ENCODE measurements around the gene KLHDC4. TPM values are rescaled to one million over a fixed set of nuclear protein-coding genes. Genes with fewer than 3 reads are reported as not detected.

Gene KLHDC4
- polyA plus RNA-seq, 2 of the 4 experiments (the other 2 are of a cell fraction), result 25.9 to 37.2 TPM

GRCh38 chr16:87674419-87674818, 91.4 kb downstream of the KLHDC4 start:
- no peak for TF ChIP-seq EHMT2 (IDR thresholded peaks at IDR 0.05; ENCODE audit: low read depth)
- TF ChIP-seq MAZ (IDR thresholded peaks at IDR 0.05; ENCODE audit: borderline replicate concordance, low read depth, low read length), result no peak
- TF ChIP-seq BHLHE40 (IDR thresholded peaks at IDR 0.05; ENCODE audit: low read depth, low read length), result no peak
- no peak for TF ChIP-seq REST (IDR thresholded peaks at IDR 0.05)
- no peak for TF ChIP-seq ELK1 (IDR thresholded peaks at IDR 0.05; ENCODE audit: low read depth, low read length)
- no peak for TF ChIP-seq ZC3H11A (IDR thresholded peaks at IDR 0.05)
- no peak for TF ChIP-seq TP53 (CRISPR knock-in tag; IDR thresholded peaks at IDR 0.05)
- no peak for TF ChIP-seq EP300 (IDR thresholded peaks at IDR 0.05)
- TF ChIP-seq JUN (IDR thresholded peaks at IDR 0.05), result no peak
- no peak for TF ChIP-seq USF2 (IDR thresholded peaks at IDR 0.05)
- TF ChIP-seq ZSCAN20 (CRISPR knock-in tag; IDR thresholded peaks at IDR 0.05), result no peak
- no peak for TF ChIP-seq HOXA7 (CRISPR knock-in tag; IDR thresholded peaks at IDR 0.05)
- TF ChIP-seq CHD4 (IDR thresholded peaks at IDR 0.05; ENCODE audit: borderline replicate concordance), result no peak
- CTCF ChIA-PET, result interaction anchor here (0.7 to 1.6 kb wide), 2 partner anchors 21 to 257 kb away, joined by 3 to 5 read pairs; no protein-coding TSS in a partner anchor
- H3K4me3 ChIP-seq, result no peak overlapping the region
- H3K4me1 ChIP-seq, result no peaks in the 10 kb centered on the region; the same call in 2 of the 3 replicates
- no peak overlapping the region for H3K4me2 ChIP-seq
- H3K9me3 ChIP-seq, result no peaks in the 10 kb centered on the region
- no peak for ATAC-seq
- WGBS (ENCODE audit: missing lambda C conversion rate), result 92% methylated on average over 5 of the region's 5 CpGs
- POLR2A ChIA-PET, result no interaction called here
- no peak for FAIRE-seq
- no peak for DNase-seq (ENCODE audit: low read depth in 1 of 2, low spot score in 1 of 2)
- H3K27ac ChIP-seq, result no peak overlapping the region

GRCh38 chr16:87671715-87672270, 94.0 kb downstream of the KLHDC4 start:
- ChIA-PET CTCF (interaction anchor here (1.2 kb wide), 1 partner anchor 33 kb away, joined by 3 read pairs; no protein-coding TSS in a partner anchor), POLR2A (no interaction called here)
- no peak overlapping the region for H3K4me2 ChIP-seq
- no peak overlapping the region for H3K4me3 ChIP-seq
- DNase-seq (ENCODE audit: low read depth in 1 of 2, low spot score in 1 of 2) (no peak), FAIRE-seq (no peak), ATAC-seq (no peak)
- no peak for TF ChIP-seq EP300 (IDR thresholded peaks at IDR 0.05)
- no peak for TF ChIP-seq PBX3 (IDR thresholded peaks at IDR 0.05)
- no peak for TF ChIP-seq ATOH8 (CRISPR knock-in tag; IDR thresholded peaks at IDR 0.05; ENCODE audit: low read depth)
- TF ChIP-seq HDAC2 (IDR thresholded peaks at IDR 0.05), result no peak
- TF ChIP-seq SREBF2 (IDR thresholded peaks at IDR 0.05), result no peak
- TF ChIP-seq SMC3 (IDR thresholded peaks at IDR 0.05), result no peak
- no peak for TF ChIP-seq ELK1 (IDR thresholded peaks at IDR 0.05; ENCODE audit: low read depth, low read length)
- no peak for TF ChIP-seq NFE2L2 (conservative IDR thresholded peaks at IDR 0.05; ENCODE audit: low read length)
- no peak for TF ChIP-seq RNF2 (IDR thresholded peaks at IDR 0.05; ENCODE audit: borderline replicate concordance, low read depth)
- TF ChIP-seq ZC3H11A (IDR thresholded peaks at IDR 0.05), result no peak
- no peak for TF ChIP-seq PHF8 (IDR thresholded peaks at IDR 0.05; ENCODE audit: borderline replicate concordance, low read depth)
- no peak for TF ChIP-seq CEBPB (IDR thresholded peaks at IDR 0.05)
- no peak for TF ChIP-seq CHD4 (IDR thresholded peaks at IDR 0.05; ENCODE audit: borderline replicate concordance)
- TF ChIP-seq RCOR1 (IDR thresholded peaks at IDR 0.05; ENCODE audit: low read depth, low read length), result no peak
- TF ChIP-seq ESRRA (IDR thresholded peaks at IDR 0.05; ENCODE audit: borderline replicate concordance, low read length), result no peak
- TF ChIP-seq HOXB5 (CRISPR knock-in tag; IDR thresholded peaks at IDR 0.05), result no peak
- TF ChIP-seq RAD21 (conservative IDR thresholded peaks at IDR 0.05 in 1 of 2, IDR thresholded peaks at IDR 0.05 in 1 of 2), result no peak
- no peak for TF ChIP-seq JUN (IDR thresholded peaks at IDR 0.05)
- no peak for TF ChIP-seq MYC (IDR thresholded peaks at IDR 0.05; ENCODE audit: borderline replicate concordance, low read length)
- no peaks in the 10 kb centered on the region for H3K9me3 ChIP-seq
- no peak overlapping the region for H3K27ac ChIP-seq
- no peaks in the 10 kb centered on the region for H3K4me1 ChIP-seq
- WGBS (ENCODE audit: missing lambda C conversion rate), result 79% methylated on average over 14 of the region's 20 CpGs
